Neural crest cell (in vitro differentiated cells): ENCODE measurements around the gene CAMP. TPM values are rescaled to one million over a fixed set of nuclear protein-coding genes. Genes with fewer than 3 reads are reported as not detected.
A peak's percentile ranks its signal among the peaks of the same experiment; 100 is the strongest.

Experiments
- DNase-seq: peaks from one replicate; pipeline ENCODE4 v3.0.0; 2021; ENCODE audit warnings: low read depth, mixed read lengths, low spot score
- H3K27ac Mint-ChIP-seq: one replicate; pipeline ENCODE4 v1.8.0; 2021; ENCODE audit warnings: mild to moderate bottlenecking, mixed read lengths; ENCODE audit not compliant: unreplicated experiment
- H3K27me3 Mint-ChIP-seq: 2 replicates; pipeline ENCODE4 v1.8.0; 2021; ENCODE audit warnings: low read depth, mild to moderate bottlenecking, mixed read lengths
- H3K36me3 Mint-ChIP-seq: 2 replicates; pipeline ENCODE4 v1.8.0; 2021; ENCODE audit warnings: low read depth, mild to moderate bottlenecking, mixed read lengths
- H3K4me1 Mint-ChIP-seq: 2 replicates; pipeline ENCODE4 v1.8.0; 2021; ENCODE audit warnings: mixed read lengths
- H3K4me3 Mint-ChIP-seq: one replicate; pipeline ENCODE4 v1.8.0; 2021; ENCODE audit warnings: mild to moderate bottlenecking, mixed read lengths
- H3K9me3 Mint-ChIP-seq: 2 replicates; pipeline ENCODE4 v1.8.0; 2021; ENCODE audit warnings: mixed read lengths
- total RNA-seq: library from RNA; stranded (reverse); gene quantifications from 2 replicates; pipeline ENCODE4 v1.2.1, GENCODE V29; 2021
- TF ChIP-seq, protein P1 (sequence below): fragments of 200-600 bp; sonication (generic); conservative IDR thresholded peaks from 2 replicates; pipeline ENCODE4 v1.5.0; 2021; ENCODE audit warnings: antibody characterized with exemption, mild to moderate bottlenecking

The CAMP gene
- total RNA-seq, 1 donor from 2014 or later: not detected

GRCh38 chr3:48238531-48239085, 15.3 kb downstream of the CAMP start:
- TF ChIP-seq, protein P1, sequence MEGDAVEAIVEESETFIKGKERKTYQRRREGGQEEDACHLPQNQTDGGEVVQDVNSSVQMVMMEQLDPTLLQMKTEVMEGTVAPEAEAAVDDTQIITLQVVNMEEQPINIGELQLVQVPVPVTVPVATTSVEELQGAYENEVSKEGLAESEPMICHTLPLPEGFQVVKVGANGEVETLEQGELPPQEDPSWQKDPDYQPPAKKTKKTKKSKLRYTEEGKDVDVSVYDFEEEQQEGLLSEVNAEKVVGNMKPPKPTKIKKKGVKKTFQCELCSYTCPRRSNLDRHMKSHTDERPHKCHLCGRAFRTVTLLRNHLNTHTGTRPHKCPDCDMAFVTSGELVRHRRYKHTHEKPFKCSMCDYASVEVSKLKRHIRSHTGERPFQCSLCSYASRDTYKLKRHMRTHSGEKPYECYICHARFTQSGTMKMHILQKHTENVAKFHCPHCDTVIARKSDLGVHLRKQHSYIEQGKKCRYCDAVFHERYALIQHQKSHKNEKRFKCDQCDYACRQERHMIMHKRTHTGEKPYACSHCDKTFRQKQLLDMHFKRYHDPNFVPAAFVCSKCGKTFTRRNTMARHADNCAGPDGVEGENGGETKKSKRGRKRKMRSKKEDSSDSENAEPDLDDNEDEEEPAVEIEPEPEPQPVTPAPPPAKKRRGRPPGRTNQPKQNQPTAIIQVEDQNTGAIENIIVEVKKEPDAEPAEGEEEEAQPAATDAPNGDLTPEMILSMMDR: no peak
- DNase-seq: no peak
- no peaks in the 10 kb centered on the region for H3K36me3 Mint-ChIP-seq
- H3K4me1 Mint-ChIP-seq: peaks cover 30% of the 10 kb centered on the region
- no peak overlapping the region for H3K27ac Mint-ChIP-seq
- no peaks in the 10 kb centered on the region for H3K9me3 Mint-ChIP-seq
- H3K4me3 Mint-ChIP-seq: peak overlapping the region; percentile 27
- no peaks in the 10 kb centered on the region for H3K27me3 Mint-ChIP-seq

- Mint-ChIP-seq H3K4me1 (peaks cover 36% of the 10 kb centered on the region), H3K9me3 (no peaks in the 10 kb centered on the region), H3K4me3 (peak overlapping the region; percentile 93), H3K27me3 (no peaks in the 10 kb centered on the region), H3K27ac (peak overlapping the region; percentile 93), H3K36me3 (no peaks in the 10 kb centered on the region)
- DNase-seq: peak; percentile 6
- TF ChIP-seq, protein P1: no peak
Observed at GRCh38 chr3:48240000-48240963, 17.0 kb downstream of the CAMP start.

DNA sequence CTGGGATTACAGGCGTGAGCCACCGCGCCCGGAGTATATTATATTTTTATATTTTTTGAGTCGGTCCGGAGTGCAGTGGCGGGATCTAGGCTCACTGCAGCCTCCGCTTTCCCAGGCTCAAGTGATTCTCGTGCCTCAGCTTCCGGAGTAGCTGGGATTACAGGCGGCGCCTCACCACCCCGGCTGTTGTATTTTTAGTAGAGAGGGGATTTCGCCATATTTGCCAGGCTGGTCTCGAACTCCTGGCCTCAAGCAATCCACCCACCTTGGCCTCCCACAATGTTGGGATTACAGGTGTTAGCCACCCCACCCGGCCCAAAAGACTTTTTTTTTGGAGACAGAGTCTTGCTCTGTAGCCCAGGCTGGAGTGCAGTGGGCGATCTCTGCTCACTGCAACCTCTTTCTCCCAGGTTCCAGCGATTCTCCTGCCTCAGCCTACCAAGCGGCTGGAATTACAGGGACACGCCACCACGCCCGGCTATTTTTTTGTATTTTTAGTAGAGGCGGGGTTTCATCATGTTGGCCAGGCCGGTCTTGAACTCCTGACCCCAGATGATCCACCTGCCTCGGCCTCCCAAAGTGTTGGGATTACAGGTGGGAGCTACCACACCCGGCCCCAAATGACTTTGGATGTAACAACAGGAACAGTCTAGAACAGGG, 18.6 kb downstream of the CAMP start:
- no peaks in the 10 kb centered on the region for H3K27me3 Mint-ChIP-seq
- DNase-seq: no peak
- TF ChIP-seq, protein P1: no peak
- peak overlapping the region; percentile 27 for H3K27ac Mint-ChIP-seq
- peak overlapping the region; percentile 93 for H3K4me3 Mint-ChIP-seq
- no peaks in the 10 kb centered on the region for H3K36me3 Mint-ChIP-seq
- H3K4me1 Mint-ChIP-seq: peaks cover 32% of the 10 kb centered on the region
- no peaks in the 10 kb centered on the region for H3K9me3 Mint-ChIP-seq

- H3K9me3 Mint-ChIP-seq: no peaks in the 10 kb centered on the region
- H3K36me3 Mint-ChIP-seq: no peaks in the 10 kb centered on the region
- peak overlapping the region; percentile 57 for H3K4me3 Mint-ChIP-seq
- TF ChIP-seq, protein P1: no peak
- peaks cover 33% of the 10 kb centered on the region for H3K4me1 Mint-ChIP-seq
- no peak overlapping the region for H3K27ac Mint-ChIP-seq
- H3K27me3 Mint-ChIP-seq: no peaks in the 10 kb centered on the region
- DNase-seq: no peak
Observed at GRCh38 chr3:48243886-48244285, 20.6 kb downstream of the CAMP start.

DNA sequence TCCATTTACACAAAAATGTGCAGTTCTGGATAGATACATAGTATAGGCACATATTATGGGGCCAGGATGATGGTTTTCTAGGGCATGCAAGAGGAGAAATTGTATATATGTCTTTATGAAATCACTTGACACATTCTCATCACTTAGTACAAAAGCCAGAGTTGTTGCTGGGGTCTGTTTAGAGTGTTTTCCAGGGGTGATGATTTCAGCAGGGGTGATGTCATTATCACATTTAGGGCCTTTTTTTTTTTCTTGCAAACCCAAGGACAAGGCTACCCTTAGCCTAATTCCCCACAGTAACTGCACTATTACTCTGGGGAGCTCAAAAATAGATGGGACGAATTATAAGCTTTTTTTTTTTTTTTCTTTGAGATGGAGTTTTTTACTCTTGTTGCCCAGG, 21.2 kb downstream of the CAMP start:
- Mint-ChIP-seq H3K27ac (no peak overlapping the region), H3K9me3 (no peaks in the 10 kb centered on the region), H3K4me3 (peak overlapping the region; percentile 6), H3K4me1 (peaks cover 32% of the 10 kb centered on the region), H3K27me3 (no peaks in the 10 kb centered on the region), H3K36me3 (peaks cover 3% of the 10 kb centered on the region)
- DNase-seq: no peak
- TF ChIP-seq, protein P1: no peak
